Measurements from ENCODE around the gene DVL3. TPM values are rescaled to one million over a fixed set of nuclear protein-coding genes. Genes with fewer than 3 reads are reported as not detected.

The DVL3 gene
- total RNA-seq, 1 experiment from 2014 or later = 108 TPM

- ChIA-PET CTCF (interaction anchor here (1.5 kb wide), 1 partner anchor 11 kb away, joined by 4 read pairs; the partner anchor contains the start of gene ABCF3), POLR2A (ENCODE audit: unreplicated experiment) (interaction anchor here (0.6 to 0.8 kb wide), 6 partner anchors 17 to 754 kb away, joined by 3 to 18 read pairs (median 8); partner anchors contain the start of gene EPHB3)
- H3K4me3 ChIP-seq = peak within 1 kb of the TSS; percentile 91
- DNase-seq = peak; percentile 99 to 100
- H3F3A ChIP-seq (ENCODE audit: insufficient read depth, low read depth) = peaks cover 44% of the 10 kb centered on the region; the same call in 1 of the 2 replicates
- peaks cover 20% of the 10 kb centered on the region for H3K4me1 ChIP-seq (replicated peaks; ENCODE audit: insufficient read depth)
- no peak for TF ChIP-seq EZH2 (IDR thresholded peaks at IDR 0.05; ENCODE audit: low read depth)
- TF ChIP-seq, protein P1, sequence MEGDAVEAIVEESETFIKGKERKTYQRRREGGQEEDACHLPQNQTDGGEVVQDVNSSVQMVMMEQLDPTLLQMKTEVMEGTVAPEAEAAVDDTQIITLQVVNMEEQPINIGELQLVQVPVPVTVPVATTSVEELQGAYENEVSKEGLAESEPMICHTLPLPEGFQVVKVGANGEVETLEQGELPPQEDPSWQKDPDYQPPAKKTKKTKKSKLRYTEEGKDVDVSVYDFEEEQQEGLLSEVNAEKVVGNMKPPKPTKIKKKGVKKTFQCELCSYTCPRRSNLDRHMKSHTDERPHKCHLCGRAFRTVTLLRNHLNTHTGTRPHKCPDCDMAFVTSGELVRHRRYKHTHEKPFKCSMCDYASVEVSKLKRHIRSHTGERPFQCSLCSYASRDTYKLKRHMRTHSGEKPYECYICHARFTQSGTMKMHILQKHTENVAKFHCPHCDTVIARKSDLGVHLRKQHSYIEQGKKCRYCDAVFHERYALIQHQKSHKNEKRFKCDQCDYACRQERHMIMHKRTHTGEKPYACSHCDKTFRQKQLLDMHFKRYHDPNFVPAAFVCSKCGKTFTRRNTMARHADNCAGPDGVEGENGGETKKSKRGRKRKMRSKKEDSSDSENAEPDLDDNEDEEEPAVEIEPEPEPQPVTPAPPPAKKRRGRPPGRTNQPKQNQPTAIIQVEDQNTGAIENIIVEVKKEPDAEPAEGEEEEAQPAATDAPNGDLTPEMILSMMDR (conservative IDR thresholded peaks at IDR 0.05) = no peak
- peak within 1 kb of the TSS; percentile 100 for H3K4me2 ChIP-seq
- H3K27ac ChIP-seq = peak within 1 kb of the TSS; percentile 32
- H4K20me1 ChIP-seq (ENCODE audit: insufficient read depth) = peaks cover 3% of the 10 kb centered on the region; the same call in 1 of the 2 replicates
- H2AFZ ChIP-seq = peak within 1 kb of the TSS; percentile 93
- H3K36me3 ChIP-seq (ENCODE audit: low read depth) = peaks cover 35% of the 10 kb centered on the region
- H3K9me3 ChIP-seq (ENCODE audit: insufficient read depth, low read depth) = no peaks in the 10 kb centered on the region
- no peaks in the 10 kb centered on the region for H3K9me2 ChIP-seq (ENCODE audit: insufficient read depth)
- intact Hi-C loops (cut with micrococcal nuclease; ENCODE audit: unreplicated experiment) = loop anchor here (1.0 to 5.0 kb wide), 5 partner anchors 19 to 187 kb away; partner anchors contain the start of genes CLCN2, EIF4G1, POLR2H and PSMD2
- BruUV-seq (replicated peaks) = no TSS peak
- H3K27me3 ChIP-seq (ENCODE audit: insufficient read depth, low read depth) = no peaks in the 10 kb centered on the region
- peaks cover 42% of the 10 kb centered on the region for H3K79me2 ChIP-seq (ENCODE audit: low read depth)
Measured at GRCh38 chr3:184174646-184175492, 19.7 kb downstream of the DVL3 start, which contains the start of gene AP2M1. AP2M1 (plus strand) TSS chr3:184174855; CDS start chr3:184176994, 2,139 bp downstream.

DNA sequence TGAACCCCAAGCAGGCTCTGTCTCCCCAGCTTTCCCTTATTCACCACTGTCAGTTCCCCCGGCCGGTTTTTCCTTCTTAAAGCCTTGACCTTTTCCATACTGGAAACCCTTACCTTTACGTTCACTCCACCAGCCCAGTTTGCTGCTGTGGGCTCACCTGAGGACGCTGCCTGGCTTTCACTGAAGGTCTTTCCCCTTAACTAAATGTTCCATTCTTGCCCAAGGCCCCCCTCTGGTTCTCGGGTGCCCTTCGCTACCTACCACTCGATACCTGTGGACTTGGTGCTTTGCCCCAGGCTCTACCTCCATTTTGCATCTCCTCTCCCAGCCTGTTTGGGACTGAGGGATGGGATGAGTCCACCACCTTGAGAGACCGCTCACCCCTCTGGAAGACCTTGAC is 20.3 kb downstream of the DVL3 start:
- Histone ChIP-seq H4K20me1 (ENCODE audit: insufficient read depth) (peaks cover 3% of the 10 kb centered on the region; the same call in 1 of the 2 replicates), H3K9me2 (ENCODE audit: insufficient read depth) (no peaks in the 10 kb centered on the region), H3K27me3 (ENCODE audit: insufficient read depth, low read depth) (no peaks in the 10 kb centered on the region), H3K4me3 (peak overlapping the region; percentile 91), H3F3A (ENCODE audit: insufficient read depth, low read depth) (peaks cover 44% of the 10 kb centered on the region; the same call in 1 of the 2 replicates), H3K9me3 (ENCODE audit: insufficient read depth, low read depth) (no peaks in the 10 kb centered on the region), H3K4me1 (replicated peaks; ENCODE audit: insufficient read depth) (peaks cover 20% of the 10 kb centered on the region), H2AFZ (peak overlapping the region; percentile 93), H3K36me3 (ENCODE audit: low read depth) (peaks cover 41% of the 10 kb centered on the region), H3K27ac (peak overlapping the region; percentile 32), H3K79me2 (ENCODE audit: low read depth) (peaks cover 42% of the 10 kb centered on the region), H3K4me2 (peak overlapping the region; percentile 100)
- intact Hi-C loops (cut with micrococcal nuclease; ENCODE audit: unreplicated experiment) = loop anchor here (5.0 kb wide), 1 partner anchor 187 kb away; the partner anchor contains the start of genes CLCN2 and POLR2H
- BruUV-seq (replicated peaks) = no TSS peak
- ChIA-PET POLR2A (ENCODE audit: unreplicated experiment) (interaction anchor here (0.6 kb wide), 2 partner anchors 18 to 386 kb away, joined by 3 read pairs; partner anchors contain the start of gene EPHB3), CTCF (interaction anchor here (1.5 kb wide), 1 partner anchor 10 kb away, joined by 4 read pairs; the partner anchor contains the start of gene ABCF3)
- DNase-seq = peak in 1 of 2 experiments; percentile 14
- TF ChIP-seq EZH2 (IDR thresholded peaks at IDR 0.05; ENCODE audit: low read depth) = no peak
- TF ChIP-seq, protein P1 (conservative IDR thresholded peaks at IDR 0.05) = no peak

DNA sequence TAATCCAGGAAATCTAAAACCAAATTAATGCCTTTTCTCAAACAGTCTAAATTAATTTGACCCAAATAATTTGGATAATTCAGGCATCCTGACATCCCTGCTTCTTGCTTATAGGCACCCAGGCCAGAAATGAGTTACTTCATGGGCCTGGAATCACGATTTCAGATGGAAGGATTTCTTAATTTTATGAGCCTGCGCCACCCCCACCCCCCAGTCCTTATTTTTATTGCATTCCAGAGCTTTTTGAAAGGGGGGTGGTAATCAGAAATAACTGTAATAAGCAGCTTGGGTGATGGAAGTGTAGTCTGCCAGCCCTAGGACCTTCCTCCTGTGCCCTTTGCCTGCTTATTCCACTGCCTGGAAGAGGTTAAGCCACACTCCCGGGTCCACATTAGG is 20.8 kb downstream of the DVL3 start:
- H2AFZ ChIP-seq = peak overlapping the region; percentile 42; the same call in 1 of the 2 replicates
- H3K27me3 ChIP-seq (ENCODE audit: insufficient read depth, low read depth) = no peaks in the 10 kb centered on the region
- peak overlapping the region; percentile 32 for H3K27ac ChIP-seq
- TSS peak; percentile 96 for BruUV-seq (replicated peaks)
- H3F3A ChIP-seq (ENCODE audit: insufficient read depth, low read depth) = peaks cover 42% of the 10 kb centered on the region; the same call in 1 of the 2 replicates
- DNase-seq = no peak
- TF ChIP-seq EZH2 (IDR thresholded peaks at IDR 0.05; ENCODE audit: low read depth) = no peak
- TF ChIP-seq, protein P1 (conservative IDR thresholded peaks at IDR 0.05) = no peak
- H3K4me3 ChIP-seq = peak overlapping the region; percentile 91
- H3K9me3 ChIP-seq (ENCODE audit: insufficient read depth, low read depth) = no peaks in the 10 kb centered on the region
- intact Hi-C loops (cut with micrococcal nuclease; ENCODE audit: unreplicated experiment) = loop anchor here (1.0 to 5.0 kb wide), 4 partner anchors 9 to 209 kb away; partner anchors contain the start of genes CLCN2 and POLR2H
- ChIA-PET POLR2A (ENCODE audit: unreplicated experiment) (interaction anchor here (0.6 to 1.2 kb wide), 7 partner anchors 10 to 911 kb away, joined by 3 to 11 read pairs (median 6); partner anchors contain the start of gene ABCF3), CTCF (interaction anchor here (0.6 to 1.2 kb wide), 5 partner anchors 8 to 170 kb away, joined by 3 to 6 read pairs (median 4); partner anchors contain the start of gene ABCF3)
- H3K4me1 ChIP-seq (replicated peaks; ENCODE audit: insufficient read depth) = peaks cover 20% of the 10 kb centered on the region
- H4K20me1 ChIP-seq (ENCODE audit: insufficient read depth) = peaks cover 3% of the 10 kb centered on the region; the same call in 1 of the 2 replicates
- H3K9me2 ChIP-seq (ENCODE audit: insufficient read depth) = no peaks in the 10 kb centered on the region
- peaks cover 42% of the 10 kb centered on the region for H3K79me2 ChIP-seq (ENCODE audit: low read depth)
- H3K4me2 ChIP-seq = peak overlapping the region; percentile 100
- H3K36me3 ChIP-seq (ENCODE audit: low read depth) = peaks cover 44% of the 10 kb centered on the region

Measured in PC-9 (cell line).